Uterus (tissue), 4 donors: ENCODE data around the gene BBS9. TPM values are rescaled to one million over a fixed set of nuclear protein-coding genes. Genes with fewer than 3 reads are reported as not detected.

Source experiments
- DNase-seq, 2 donors: peaks; one replicate each; pipeline ENCODE4 v3.0.0-alpha.2; 2019 to 2020
- H3K27ac ChIP-seq, 2 donors: fragments of 200-600 bp; sonication (generic); 1 replicate in 1 of 2; 2 replicates in 1 of 2; pipeline ENCODE4 v1.5.1; 2016 to 2018
- H3K27me3 ChIP-seq, 2 donors: fragments of 200-600 bp; sonication (generic); one replicate each; pipeline ENCODE4 v1.5.1; 2018 to 2019; ENCODE audit warnings: control low read depth in 1 of 2
- H3K36me3 ChIP-seq, 2 donors: fragments of 200-600 bp; sonication (generic); one replicate each; pipeline ENCODE4 v1.5.1; 2019; ENCODE audit warnings: control low read depth in 1 of 2
- H3K4me1 ChIP-seq, 2 donors: fragments of 200-600 bp; sonication (generic); one replicate each; pipeline ENCODE4 v1.5.1; 2018 to 2019; ENCODE audit warnings: control low read depth in 1 of 2
- H3K4me3 ChIP-seq, 2 donors: fragments of 200-600 bp; sonication (generic); 1 replicate in 1 of 2; 2 replicates in 1 of 2; pipeline ENCODE4 v1.5.1; 2018 to 2019; ENCODE audit warnings: mild to moderate bottlenecking in 1 of 2
- H3K9me3 ChIP-seq, 2 donors: fragments of 200-600 bp; sonication (generic); one replicate each; pipeline ENCODE4 v1.5.1; 2019; ENCODE audit warnings: control low read depth in 1 of 2
- CTCF ChIP-seq, 4 experiments: fragments of 200-600 bp in 2 of 4; fragments of 450-650 bp in 2 of 4; sonication (generic) in 2 of 4; IDR thresholded peaks; one replicate each; pipeline ENCODE4 v1.5.1; 2016 to 2019; ENCODE audit warnings: antibody characterized with exemption in 4 of 4, mild to moderate bottlenecking in 2 of 4, moderate library complexity in 1 of 4
- POLR2A ChIP-seq, 2 donors: fragments of 450-650 bp; IDR thresholded peaks; one replicate each; pipeline ENCODE4 v1.6.1; 2016; ENCODE audit warnings: antibody characterized with exemption in 2 of 2, mild to moderate bottlenecking in 1 of 2, moderate library complexity in 1 of 2
- intact Hi-C: fragments of 100-400 bp; cut with DNase I; formaldehyde crosslinking; loops from one replicate; pipeline ENCODE4 v1.15.1; 2023; ENCODE audit warnings: low total_unique reads
- total RNA-seq, 4 donors: library from RNA; depleted of rRNA in 3 of 4; stranded (reverse); fragments of >200 nt in 3 of 4; gene quantifications; one replicate each; pipeline versions ENCODE4 v1.1.0 to v1.2.4, GENCODE V29; 2014 to 2023
- donor health status: DM: yes; HTN: yes; CAD: no.

The BBS9 gene
- total RNA-seq, 4 donors from 2014 or later: 24.1 to 77.4 (median 39.4) TPM

- no peaks in the 10 kb centered on the region for H3K27me3 ChIP-seq
- no peak for TF ChIP-seq CTCF (IDR thresholded peaks at IDR 0.05)
- no peak for TF ChIP-seq POLR2A (IDR thresholded peaks at IDR 0.05)
- intact Hi-C loops: no loop called here
- DNase-seq: no peak
- no peaks in the 10 kb centered on the region for H3K36me3 ChIP-seq
- no peak overlapping the region for H3K27ac ChIP-seq
- no peaks in the 10 kb centered on the region for H3K4me1 ChIP-seq
- no peaks in the 10 kb centered on the region for H3K9me3 ChIP-seq
- H3K4me3 ChIP-seq: no peak overlapping the region
Observed at GRCh38 chr7:33534833-33535232, 405.5 kb downstream of the BBS9 start.

- no peak for DNase-seq
- TF ChIP-seq CTCF (IDR thresholded peaks at IDR 0.05): no peak
- no peak for TF ChIP-seq POLR2A (IDR thresholded peaks at IDR 0.05)
- Histone ChIP-seq H3K4me1 (no peaks in the 10 kb centered on the region), H3K36me3 (no peaks in the 10 kb centered on the region), H3K9me3 (no peaks in the 10 kb centered on the region), H3K4me3 (no peak overlapping the region), H3K27ac (no peak overlapping the region), H3K27me3 (no peaks in the 10 kb centered on the region)
- intact Hi-C loops: no loop called here
Observed at GRCh38 chr7:33535989-33536388, 406.6 kb downstream of the BBS9 start.

- Histone ChIP-seq H3K4me1 (no peaks in the 10 kb centered on the region), H3K9me3 (no peaks in the 10 kb centered on the region), H3K4me3 (no peak overlapping the region), H3K27ac (no peak overlapping the region), H3K27me3 (no peaks in the 10 kb centered on the region), H3K36me3 (no peaks in the 10 kb centered on the region)
- TF ChIP-seq POLR2A (IDR thresholded peaks at IDR 0.05) (no peak), CTCF (IDR thresholded peaks at IDR 0.05) (no peak)
- no peak for DNase-seq
- intact Hi-C loops: no loop called here
Observed at GRCh38 chr7:33536398-33537103, 407.2 kb downstream of the BBS9 start.

GRCh38 chr7:33537104-33537477, 407.7 kb downstream of the BBS9 start:
- Histone ChIP-seq H3K36me3 (no peaks in the 10 kb centered on the region), H3K9me3 (no peaks in the 10 kb centered on the region), H3K27ac (no peak overlapping the region), H3K27me3 (no peaks in the 10 kb centered on the region), H3K4me1 (no peaks in the 10 kb centered on the region), H3K4me3 (no peak overlapping the region)
- DNase-seq: no peak
- intact Hi-C loops: no loop called here
- TF ChIP-seq POLR2A (IDR thresholded peaks at IDR 0.05) (no peak), CTCF (IDR thresholded peaks at IDR 0.05) (no peak)

GRCh38 chr7:33539198-33539597, 409.8 kb downstream of the BBS9 start:
- no peak overlapping the region for H3K27ac ChIP-seq
- no peak overlapping the region for H3K4me3 ChIP-seq
- H3K4me1 ChIP-seq: no peaks in the 10 kb centered on the region

More at GRCh38 chr7:33539198-33539597, 409.8 kb downstream of the BBS9 start:
- TF ChIP-seq POLR2A (IDR thresholded peaks at IDR 0.05) (no peak), CTCF (IDR thresholded peaks at IDR 0.05) (no peak)
- intact Hi-C loops: no loop called here
- DNase-seq: no peak
- H3K27me3 ChIP-seq: no peaks in the 10 kb centered on the region
- no peaks in the 10 kb centered on the region for H3K9me3 ChIP-seq
- no peaks in the 10 kb centered on the region for H3K36me3 ChIP-seq
